HEK293 (cell line): ENCODE measurements around the gene SSC4D.

Source experiments
- TCF7L2 ChIP-seq: IDR thresholded peaks from 2 replicates; pipeline ENCODE4 v1.6.1; 2011; ENCODE audit warnings: low read depth, mild to moderate bottlenecking, inconsistent platforms, low read length, moderate library complexity, borderline replicate concordance
- YY1 ChIP-seq: fragments of 450-650 bp; formaldehyde crosslinking; IDR thresholded peaks from 2 replicates; pipeline ENCODE4 v1.5.1; 2018; ENCODE audit warnings: missing biosample characterization, missing genetic modification characterization
- ZBTB21 ChIP-seq: fragments of 450-650 bp; formaldehyde crosslinking; IDR thresholded peaks from 2 replicates; pipeline ENCODE4 v1.5.1; 2017; ENCODE audit warnings: missing biosample characterization, missing genetic modification characterization
- ZBTB7A ChIP-seq: fragments of 450-650 bp; formaldehyde crosslinking; IDR thresholded peaks from 2 replicates; pipeline ENCODE4 v1.5.1; 2016; ENCODE audit warnings: low read depth, missing biosample characterization, missing genetic modification characterization
- ZEB2 ChIP-seq: fragments of 450-650 bp; formaldehyde crosslinking; IDR thresholded peaks from 2 replicates; pipeline ENCODE4 v1.5.1; 2016; ENCODE audit warnings: missing biosample characterization, missing genetic modification characterization
- ZNF155 ChIP-seq: fragments of 450-650 bp; formaldehyde crosslinking; IDR thresholded peaks from 2 replicates; pipeline ENCODE4 v1.5.1; 2016; ENCODE audit warnings: missing biosample characterization, missing genetic modification characterization
- ZNF157 ChIP-seq: fragments of 450-650 bp; formaldehyde crosslinking; IDR thresholded peaks from 2 replicates; pipeline ENCODE4 v1.5.1; 2016; ENCODE audit warnings: missing biosample characterization, missing genetic modification characterization
- ZNF24 ChIP-seq: fragments of 450-650 bp; formaldehyde crosslinking; IDR thresholded peaks from 2 replicates; pipeline ENCODE4 v1.5.1; 2016; ENCODE audit warnings: missing biosample characterization, missing genetic modification characterization
- ZNF394 ChIP-seq: fragments of 450-650 bp; formaldehyde crosslinking; IDR thresholded peaks from 2 replicates; pipeline ENCODE4 v1.5.1; 2016; ENCODE audit warnings: missing biosample characterization, missing genetic modification characterization, mild to moderate bottlenecking, moderate library complexity, borderline replicate concordance
- ZNF776 ChIP-seq: fragments of 450-650 bp; formaldehyde crosslinking; IDR thresholded peaks from 2 replicates; pipeline ENCODE4 v1.5.0; 2017; ENCODE audit warnings: missing biosample characterization, missing genetic modification characterization, borderline replicate concordance
- ZNF785 ChIP-seq: fragments of 450-650 bp; formaldehyde crosslinking; IDR thresholded peaks from 2 replicates; pipeline ENCODE4 v1.5.1; 2016; ENCODE audit warnings: missing biosample characterization, missing genetic modification characterization
- TF ChIP-seq, protein P1 (sequence below): fragments of 450-650 bp; formaldehyde crosslinking; IDR thresholded peaks from 2 replicates; pipeline ENCODE4 v1.5.1; 2016; ENCODE audit warnings: missing biosample characterization, missing genetic modification characterization
- TF ChIP-seq, protein P2 (sequence below): fragments of 450-650 bp; formaldehyde crosslinking; IDR thresholded peaks from 2 replicates; pipeline ENCODE4 v1.5.1; 2016; ENCODE audit warnings: missing biosample characterization, missing genetic modification characterization, borderline replicate concordance
- TF ChIP-seq, protein P3 (sequence below): fragments of 450-650 bp; formaldehyde crosslinking; optimal IDR thresholded peaks from 2 replicates; pipeline ENCODE3; 2016; ENCODE audit warnings: missing biosample characterization, mild to moderate bottlenecking, missing genetic modification characterization

DNA sequence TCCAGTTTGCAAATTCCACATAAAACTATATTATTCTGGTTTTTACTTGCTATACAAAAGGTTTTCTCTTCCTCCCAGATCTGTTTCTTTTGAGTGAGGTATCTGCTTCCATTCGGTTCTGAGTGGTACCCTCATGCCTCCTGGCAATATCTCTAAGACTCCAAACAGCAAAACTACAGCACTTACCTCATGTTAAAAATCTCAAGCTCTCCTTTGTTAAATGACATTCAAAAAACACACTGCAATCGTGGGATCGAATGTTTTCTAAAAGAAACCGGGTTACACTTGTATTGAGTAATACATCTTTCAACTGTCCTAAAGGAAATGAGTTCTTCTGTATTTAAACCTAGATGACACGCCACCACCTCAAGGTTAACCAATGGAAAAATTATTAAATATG lies 61.8 kb downstream of the SSC4D start:
- TF ChIP-seq, protein P1, sequence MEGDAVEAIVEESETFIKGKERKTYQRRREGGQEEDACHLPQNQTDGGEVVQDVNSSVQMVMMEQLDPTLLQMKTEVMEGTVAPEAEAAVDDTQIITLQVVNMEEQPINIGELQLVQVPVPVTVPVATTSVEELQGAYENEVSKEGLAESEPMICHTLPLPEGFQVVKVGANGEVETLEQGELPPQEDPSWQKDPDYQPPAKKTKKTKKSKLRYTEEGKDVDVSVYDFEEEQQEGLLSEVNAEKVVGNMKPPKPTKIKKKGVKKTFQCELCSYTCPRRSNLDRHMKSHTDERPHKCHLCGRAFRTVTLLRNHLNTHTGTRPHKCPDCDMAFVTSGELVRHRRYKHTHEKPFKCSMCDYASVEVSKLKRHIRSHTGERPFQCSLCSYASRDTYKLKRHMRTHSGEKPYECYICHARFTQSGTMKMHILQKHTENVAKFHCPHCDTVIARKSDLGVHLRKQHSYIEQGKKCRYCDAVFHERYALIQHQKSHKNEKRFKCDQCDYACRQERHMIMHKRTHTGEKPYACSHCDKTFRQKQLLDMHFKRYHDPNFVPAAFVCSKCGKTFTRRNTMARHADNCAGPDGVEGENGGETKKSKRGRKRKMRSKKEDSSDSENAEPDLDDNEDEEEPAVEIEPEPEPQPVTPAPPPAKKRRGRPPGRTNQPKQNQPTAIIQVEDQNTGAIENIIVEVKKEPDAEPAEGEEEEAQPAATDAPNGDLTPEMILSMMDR (tag by site-specific recombination), result no peak
- TF ChIP-seq ZNF24 (tag by site-specific recombination), result no peak
- no peak for TF ChIP-seq ZBTB21 (tag by site-specific recombination)
- TF ChIP-seq ZNF785 (tag by site-specific recombination), result no peak
- no peak for TF ChIP-seq TCF7L2
- no peak for TF ChIP-seq YY1 (tag by site-specific recombination)
- no peak for TF ChIP-seq ZNF394 (tag by site-specific recombination)
- TF ChIP-seq ZEB2 (tag by site-specific recombination), result no peak
- TF ChIP-seq, protein P2, sequence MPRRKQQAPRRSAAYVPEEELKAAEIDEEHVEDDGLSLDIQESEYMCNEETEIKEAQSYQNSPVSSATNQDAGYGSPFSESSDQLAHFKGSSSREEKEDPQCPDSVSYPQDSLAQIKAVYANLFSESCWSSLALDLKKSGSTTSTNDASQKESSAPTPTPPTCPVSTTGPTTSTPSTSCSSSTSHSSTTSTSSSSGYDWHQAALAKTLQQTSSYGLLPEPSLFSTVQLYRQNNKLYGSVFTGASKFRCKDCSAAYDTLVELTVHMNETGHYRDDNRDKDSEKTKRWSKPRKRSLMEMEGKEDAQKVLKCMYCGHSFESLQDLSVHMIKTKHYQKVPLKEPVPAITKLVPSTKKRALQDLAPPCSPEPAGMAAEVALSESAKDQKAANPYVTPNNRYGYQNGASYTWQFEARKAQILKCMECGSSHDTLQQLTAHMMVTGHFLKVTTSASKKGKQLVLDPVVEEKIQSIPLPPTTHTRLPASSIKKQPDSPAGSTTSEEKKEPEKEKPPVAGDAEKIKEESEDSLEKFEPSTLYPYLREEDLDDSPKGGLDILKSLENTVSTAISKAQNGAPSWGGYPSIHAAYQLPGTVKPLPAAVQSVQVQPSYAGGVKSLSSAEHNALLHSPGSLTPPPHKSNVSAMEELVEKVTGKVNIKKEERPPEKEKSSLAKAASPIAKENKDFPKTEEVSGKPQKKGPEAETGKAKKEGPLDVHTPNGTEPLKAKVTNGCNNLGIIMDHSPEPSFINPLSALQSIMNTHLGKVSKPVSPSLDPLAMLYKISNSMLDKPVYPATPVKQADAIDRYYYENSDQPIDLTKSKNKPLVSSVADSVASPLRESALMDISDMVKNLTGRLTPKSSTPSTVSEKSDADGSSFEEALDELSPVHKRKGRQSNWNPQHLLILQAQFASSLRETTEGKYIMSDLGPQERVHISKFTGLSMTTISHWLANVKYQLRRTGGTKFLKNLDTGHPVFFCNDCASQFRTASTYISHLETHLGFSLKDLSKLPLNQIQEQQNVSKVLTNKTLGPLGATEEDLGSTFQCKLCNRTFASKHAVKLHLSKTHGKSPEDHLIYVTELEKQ (tag by site-specific recombination), result no peak
- no peak for TF ChIP-seq ZNF157 (tag by site-specific recombination)
- TF ChIP-seq, protein P3, sequence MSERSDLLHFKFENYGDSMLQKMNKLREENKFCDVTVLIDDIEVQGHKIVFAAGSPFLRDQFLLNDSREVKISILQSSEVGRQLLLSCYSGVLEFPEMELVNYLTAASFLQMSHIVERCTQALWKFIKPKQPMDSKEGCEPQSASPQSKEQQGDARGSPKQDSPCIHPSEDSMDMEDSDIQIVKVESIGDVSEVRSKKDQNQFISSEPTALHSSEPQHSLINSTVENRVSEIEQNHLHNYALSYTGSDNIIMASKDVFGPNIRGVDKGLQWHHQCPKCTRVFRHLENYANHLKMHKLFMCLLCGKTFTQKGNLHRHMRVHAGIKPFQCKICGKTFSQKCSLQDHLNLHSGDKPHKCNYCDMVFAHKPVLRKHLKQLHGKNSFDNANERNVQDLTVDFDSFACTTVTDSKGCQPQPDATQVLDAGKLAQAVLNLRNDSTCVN (tag by site-specific recombination), result no peak
- no peak for TF ChIP-seq ZNF776 (tag by site-specific recombination)
- no peak for TF ChIP-seq ZNF155 (tag by site-specific recombination)
- TF ChIP-seq ZBTB7A (tag by site-specific recombination), result no peak
